Iris pigment epithelial cell (primary cell): ENCODE measurements around the gene CACNA2D2.
"Not testable (repeated sequence)": the region's sequence is repeated elsewhere in the genome, so short reads cannot be mapped to it uniquely, and the experiment has no call there.

Experiments used
- DNase-seq: peaks from one replicate; pipeline ENCODE4 v3.0.0-alpha.2; 2011; ENCODE audit warnings: low read depth

The CACNA2D2 gene

GRCh38 chr3:50530001-50530970 lies 26.9 kb upstream of the CACNA2D2 start:
- no peak for DNase-seq

DNA sequence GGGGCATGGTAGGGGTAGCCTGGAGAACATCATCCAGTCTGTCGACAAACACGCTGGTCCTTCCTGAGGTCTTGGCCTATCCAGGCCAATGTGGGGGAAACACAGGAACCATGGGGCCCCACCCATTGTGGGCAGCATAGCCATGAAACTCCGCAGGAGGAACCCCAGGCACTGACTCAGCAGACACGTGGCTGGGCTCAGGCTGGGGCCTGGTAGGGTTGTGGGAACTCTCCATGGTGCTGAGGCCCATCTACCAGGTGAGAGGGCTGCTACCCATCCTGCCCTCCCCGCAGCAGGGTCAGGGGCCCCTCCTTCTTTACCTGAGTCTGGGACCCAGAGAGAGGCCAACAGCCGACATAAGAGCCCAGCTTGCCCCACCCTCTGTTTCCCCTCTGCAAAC lies 22.6 kb upstream of the CACNA2D2 start:
- DNase-seq: peak; percentile 63

DNA sequence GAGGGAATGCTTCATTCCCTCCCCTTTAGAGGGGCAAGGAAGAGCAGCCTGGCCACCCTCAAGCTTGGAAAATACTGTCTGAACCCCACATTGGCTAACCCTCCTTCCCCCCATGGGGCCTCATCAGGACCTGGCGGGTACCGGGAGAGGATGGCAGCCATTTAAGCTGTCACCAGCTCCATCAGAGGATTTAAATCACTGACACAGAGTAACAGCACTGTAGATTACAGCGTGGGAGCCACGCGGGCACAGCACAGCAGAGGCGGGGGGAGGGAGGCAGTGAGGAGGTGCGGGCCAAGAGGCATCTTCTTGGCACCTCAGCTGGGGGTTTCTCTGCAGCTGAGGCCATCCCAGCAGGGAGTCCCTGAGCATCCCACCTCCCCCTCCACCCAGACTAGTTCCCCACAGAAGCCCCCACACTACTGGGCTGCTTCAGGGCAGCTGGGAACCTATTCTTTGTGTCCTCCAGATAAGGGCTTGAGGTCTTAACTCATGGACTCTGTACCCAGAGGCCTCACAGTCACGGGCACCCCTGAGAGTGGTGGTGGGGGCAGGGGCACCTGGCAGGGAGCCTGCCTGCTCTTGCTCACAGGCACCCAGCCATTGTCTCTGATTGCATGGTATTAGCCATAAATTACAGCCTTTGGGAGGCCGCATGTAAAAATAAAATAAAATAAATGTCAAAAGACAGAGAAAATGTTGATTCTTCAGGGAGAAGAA lies 21.9 kb upstream of the CACNA2D2 start:
- DNase-seq: no peak

GRCh38 chr3:50524746-50525145 lies 21.3 kb upstream of the CACNA2D2 start:
- DNase-seq: no peak

GRCh38 chr3:50523279-50523811 lies 19.9 kb upstream of the CACNA2D2 start:
- no peak for DNase-seq

- no peak for DNase-seq
Measured at GRCh38 chr3:50521572-50521971, 18.1 kb upstream of the CACNA2D2 start.

GRCh38 chr3:50520849-50521248 lies 17.4 kb upstream of the CACNA2D2 start:
- no peak for DNase-seq

- DNase-seq: peak; percentile 33
Measured at GRCh38 chr3:50519471-50520089, 16.1 kb upstream of the CACNA2D2 start.

DNA sequence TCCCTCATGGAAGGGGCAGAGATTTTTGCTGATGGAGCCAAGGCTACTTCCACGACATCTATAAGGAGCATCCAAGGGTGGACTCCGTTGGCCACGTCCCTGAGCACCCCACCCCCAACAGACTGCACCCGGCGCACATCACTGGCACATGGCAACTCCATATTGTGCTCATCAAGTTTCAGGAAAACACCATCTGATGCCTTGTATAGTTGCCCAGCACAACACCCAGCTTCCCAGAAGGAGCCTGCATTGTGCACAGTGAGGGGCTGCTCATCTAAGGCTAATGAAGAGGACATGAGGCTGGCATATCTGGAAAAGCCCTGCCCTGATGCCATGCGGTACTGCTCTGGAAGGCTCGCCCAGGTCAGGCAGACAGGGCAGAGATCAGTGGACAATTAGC lies 15.0 kb upstream of the CACNA2D2 start:
- DNase-seq: no peak

DNA sequence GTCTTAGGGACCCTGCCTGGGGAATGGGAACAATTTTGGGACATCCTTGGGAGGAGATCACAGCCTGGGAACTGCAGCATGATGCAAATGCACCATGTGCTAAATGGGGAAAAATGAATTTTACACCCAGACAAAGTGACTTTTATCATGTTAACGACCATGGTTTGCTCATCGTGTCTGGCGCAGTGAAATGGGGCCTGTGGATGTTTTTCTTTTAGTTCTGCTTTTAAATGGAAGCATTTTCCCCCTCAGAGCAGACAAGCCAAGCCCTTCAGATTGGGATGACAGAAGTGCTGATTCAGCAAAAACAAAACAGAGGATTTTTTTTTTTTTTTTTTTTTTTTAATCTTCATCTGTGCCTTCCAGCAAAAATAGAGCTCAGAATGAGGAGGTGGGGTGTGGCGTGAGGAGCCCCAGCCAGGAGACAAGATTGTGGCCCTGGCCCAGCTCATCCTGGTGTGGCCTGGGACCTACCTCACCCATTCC lies 14.3 kb upstream of the CACNA2D2 start:
- no peak for DNase-seq

DNA sequence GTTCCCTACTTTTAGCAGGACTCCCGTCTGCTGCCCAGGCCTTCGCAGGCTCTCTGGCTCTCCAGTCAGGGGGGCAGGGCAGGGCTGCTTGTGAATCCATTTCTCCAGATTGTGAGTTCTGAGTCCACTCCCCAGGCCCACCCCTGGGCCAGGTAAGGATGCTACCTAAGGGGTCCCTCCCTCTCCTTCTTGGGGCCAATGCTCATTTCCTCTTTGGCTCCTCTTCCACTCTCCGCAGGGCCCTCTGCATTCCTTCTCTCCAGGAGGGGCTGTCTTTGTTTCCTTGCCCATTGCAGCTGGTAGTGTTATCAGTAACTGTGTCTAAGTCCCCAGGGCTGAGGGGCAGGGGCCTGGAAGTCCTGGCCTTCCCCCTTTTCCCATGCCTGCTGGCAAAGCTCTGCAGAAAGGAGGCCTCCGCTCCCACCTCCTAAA lies 13.0 kb upstream of the CACNA2D2 start:
- DNase-seq: no peak

DNA sequence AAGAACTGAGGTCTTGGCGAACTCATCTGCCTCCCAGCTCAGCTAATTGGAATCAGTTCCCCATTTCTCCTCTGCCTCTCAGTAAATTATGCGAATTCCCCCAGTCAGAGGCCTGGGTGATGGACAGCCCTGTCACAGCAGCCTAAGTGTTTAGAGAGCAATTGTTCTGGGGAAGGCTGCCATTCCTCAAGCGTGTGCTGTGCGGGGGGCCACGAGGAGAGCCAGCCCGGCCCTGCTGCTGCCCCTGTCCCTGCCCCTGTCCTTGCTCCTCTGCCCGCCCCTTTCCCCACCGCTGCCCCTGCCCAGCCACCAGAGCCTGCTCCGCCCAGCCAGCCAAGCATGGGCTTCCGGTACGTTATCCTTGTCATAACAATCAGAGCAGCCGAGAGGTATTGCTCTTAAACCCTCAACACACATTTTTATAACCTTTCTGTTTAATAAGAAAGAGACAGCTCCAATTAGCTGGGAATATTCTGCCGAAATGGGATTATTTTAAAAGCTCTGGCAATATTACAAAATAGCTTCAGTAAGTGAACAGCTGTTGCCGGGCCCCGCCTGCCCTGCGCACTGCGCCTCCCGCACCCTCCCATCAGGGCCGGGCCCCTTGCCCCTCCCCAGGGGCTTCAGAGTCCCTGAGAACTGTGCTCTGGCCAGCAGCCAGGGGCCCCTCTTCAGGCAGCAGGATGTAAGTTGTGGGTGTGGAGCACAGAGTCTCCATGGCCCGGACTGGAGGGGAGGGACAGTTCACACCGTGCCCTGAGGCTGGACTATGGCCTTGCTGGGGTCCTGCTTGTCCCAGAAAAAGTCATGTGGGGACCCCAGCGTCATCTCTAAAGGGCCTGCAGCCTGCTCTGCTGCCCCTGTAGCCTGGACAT lies 12.4 kb upstream of the CACNA2D2 start:
- DNase-seq: peak; percentile 18

DNA sequence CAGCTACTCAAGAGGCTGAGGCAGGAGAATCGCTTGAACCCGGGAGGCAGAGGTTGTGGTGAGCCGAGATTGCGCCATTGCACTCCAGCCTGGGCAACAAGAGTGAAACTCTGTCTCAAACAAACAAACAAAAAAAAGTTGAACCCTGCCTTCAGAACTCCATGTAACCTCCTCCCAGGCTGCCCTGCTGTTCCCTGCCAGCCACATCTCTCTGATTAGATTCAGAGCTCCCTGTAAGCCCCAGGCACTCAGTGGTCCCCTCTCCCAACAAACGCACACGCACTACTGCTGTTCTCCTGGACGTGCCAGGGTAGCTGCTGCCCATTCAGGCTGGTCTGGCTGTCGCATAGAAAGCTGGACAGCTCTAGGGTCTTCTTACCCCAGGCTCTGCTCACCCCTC lies 9.5 kb upstream of the CACNA2D2 start:
- DNase-seq: not testable (repeated sequence)

- no peak for DNase-seq
Measured at GRCh38 chr3:50512131-50512530, 8.7 kb upstream of the CACNA2D2 start.

DNA sequence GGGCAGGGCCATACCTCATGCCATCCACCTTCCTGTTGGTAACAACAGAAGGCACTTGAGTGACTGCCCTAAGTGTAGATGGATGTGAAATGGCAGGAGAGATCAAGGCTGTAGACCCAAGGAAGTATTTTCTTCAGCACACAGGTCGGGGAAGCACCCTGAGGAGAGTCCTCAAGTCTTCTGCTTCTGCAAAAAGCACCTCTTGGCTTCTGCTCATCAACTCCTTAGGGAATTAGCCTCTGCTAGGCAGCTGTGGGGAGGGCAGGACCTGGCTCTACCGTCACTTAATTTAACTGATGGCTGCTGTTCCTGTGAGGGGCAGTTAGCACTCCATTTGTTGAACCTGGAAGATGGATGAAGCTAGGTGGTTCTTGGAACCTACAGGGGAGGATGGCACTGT lies 6.9 kb upstream of the CACNA2D2 start:
- DNase-seq: no peak

DNA sequence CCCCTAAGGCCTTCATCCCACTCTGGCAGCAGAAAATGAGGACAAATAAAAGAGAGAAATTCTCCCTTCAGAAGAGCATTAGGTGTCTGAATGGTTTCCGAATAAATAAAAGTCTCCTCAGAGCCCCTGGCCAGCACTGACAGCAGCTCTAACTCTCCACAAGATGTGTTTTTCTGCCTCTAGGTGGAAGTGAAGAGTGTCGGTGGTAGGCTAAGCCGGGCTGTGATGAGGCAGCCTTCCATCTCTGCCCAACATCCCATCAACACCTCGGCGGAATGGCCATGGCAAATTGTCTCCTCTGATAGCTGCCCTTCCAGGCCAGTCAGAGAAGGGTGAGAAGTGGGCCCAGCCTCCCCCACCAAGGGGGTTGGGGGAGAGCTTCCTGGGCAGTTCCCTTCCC lies 6.3 kb upstream of the CACNA2D2 start:
- DNase-seq: no peak

DNA sequence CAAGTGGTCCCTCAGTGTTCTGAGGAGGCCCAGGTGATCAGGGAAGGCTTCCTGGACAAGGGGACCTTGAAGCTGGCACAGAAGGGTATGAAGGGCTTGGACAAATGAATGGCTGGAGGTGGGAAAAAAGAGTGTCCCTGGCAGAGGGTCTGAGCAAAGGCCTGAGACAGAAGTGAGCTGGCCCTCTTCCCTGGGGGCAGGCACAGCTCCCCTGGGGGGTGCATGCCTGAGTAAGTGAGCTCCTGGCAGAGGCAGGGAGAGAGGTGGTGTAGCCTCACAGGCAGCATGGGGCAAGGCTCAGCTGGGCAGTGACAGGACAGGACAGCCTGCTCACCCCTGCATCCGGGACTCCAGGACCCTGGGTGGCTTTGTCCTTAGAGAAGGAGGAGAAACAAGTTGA lies 5.4 kb upstream of the CACNA2D2 start:
- no peak for DNase-seq

GRCh38 chr3:50506169-50506568 lies 2.7 kb upstream of the CACNA2D2 start:
- no peak for DNase-seq

GRCh38 chr3:50504681-50505080 lies 1.2 kb upstream of the CACNA2D2 start:
- no peak for DNase-seq

DNA sequence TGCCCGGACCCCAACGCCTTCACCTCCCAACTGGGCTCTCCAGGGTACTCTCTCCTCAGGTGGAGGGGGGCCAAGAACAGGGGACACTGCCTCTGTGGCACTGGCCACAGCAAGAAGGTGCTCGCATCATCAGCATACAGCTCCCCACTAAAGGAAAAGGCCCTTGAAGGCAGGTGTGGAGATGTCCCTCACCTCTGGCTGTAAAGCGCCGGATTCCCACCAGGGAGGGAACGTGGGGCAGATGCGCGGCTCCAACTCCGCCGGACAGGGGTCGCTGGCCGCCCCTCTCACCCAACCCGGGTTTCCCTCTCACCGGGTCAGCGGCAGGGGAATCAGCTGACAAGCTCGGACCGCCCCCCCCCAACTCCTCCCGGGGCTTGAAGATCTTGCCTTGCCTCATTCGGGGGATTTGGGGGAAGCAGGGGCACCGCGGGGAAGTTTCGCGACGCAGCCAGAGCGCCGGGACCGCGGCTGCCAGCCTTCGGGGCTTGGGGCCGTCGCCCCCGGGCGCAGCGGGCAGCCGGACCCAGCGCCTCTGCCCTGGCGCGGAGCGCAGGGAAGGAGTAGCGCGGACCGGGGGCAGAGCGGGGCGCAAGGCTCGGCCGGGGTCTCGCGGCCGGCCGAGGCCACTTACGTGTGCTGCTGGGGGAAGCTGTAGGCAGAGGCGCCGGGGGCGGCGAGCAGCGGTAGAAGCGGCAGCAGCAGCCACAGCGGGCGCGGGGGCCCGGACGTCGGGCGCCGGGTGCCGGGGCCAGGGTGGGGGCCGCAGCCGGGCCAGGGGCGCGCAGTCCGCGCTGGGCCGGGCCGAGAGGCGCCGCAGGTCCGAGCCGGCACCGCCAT lies 630 bp downstream of the CACNA2D2 start:
- no peak for DNase-seq
